ENCODE measurements around the gene SLC38A4.

SLC38A4 gene

GRCh38 chr12:46785382-46785781, 40.4 kb downstream of the SLC38A4 start:
- no peak overlapping the region for H3K9ac ChIP-seq (ENCODE audit: low read length)
- H3K27ac ChIP-seq (ENCODE audit: low read length): no peak overlapping the region

GRCh38 chr12:46783871-46784270, 41.9 kb downstream of the SLC38A4 start:
- H3K4me2 ChIP-seq (ENCODE audit: low read length): no peak overlapping the region
- no peaks in the 10 kb centered on the region for H3K4me1 ChIP-seq (ENCODE audit: low read length)
- H4K20me1 ChIP-seq (ENCODE audit: insufficient read depth, low read length): no peaks in the 10 kb centered on the region
- no peak overlapping the region for H3K4me3 ChIP-seq (ENCODE audit: low read length)
- H3K79me2 ChIP-seq (ENCODE audit: low read length): no peaks in the 10 kb centered on the region
- no peaks in the 10 kb centered on the region for H3K36me3 ChIP-seq (replicated peaks; ENCODE audit: low read depth, low read length)
- TF ChIP-seq EZH2phosphoT487 (IDR thresholded peaks at IDR 0.05; ENCODE audit: low read depth): no peak
- no peak for TF ChIP-seq CTCF (IDR thresholded peaks at IDR 0.05; ENCODE audit: low read depth, low read length)
- no peaks in the 10 kb centered on the region for H3K9me3 ChIP-seq (ENCODE audit: insufficient read depth, low read length)
- H3K9ac ChIP-seq (ENCODE audit: low read length): no peak overlapping the region
- no peak overlapping the region for H2AFZ ChIP-seq (ENCODE audit: low read depth, low read length)
- H3K27me3 ChIP-seq (ENCODE audit: low read depth, low read length): no peaks in the 10 kb centered on the region
- H3K27ac ChIP-seq (ENCODE audit: low read length): no peak overlapping the region

More at GRCh38 chr12:46785382-46785781, 40.4 kb downstream of the SLC38A4 start:
- TF ChIP-seq EZH2phosphoT487 (IDR thresholded peaks at IDR 0.05; ENCODE audit: low read depth): no peak
- TF ChIP-seq CTCF (IDR thresholded peaks at IDR 0.05; ENCODE audit: low read depth, low read length): no peak
- Histone ChIP-seq H3K27me3 (ENCODE audit: low read depth, low read length) (no peaks in the 10 kb centered on the region), H3K79me2 (ENCODE audit: low read length) (no peaks in the 10 kb centered on the region), H3K9me3 (ENCODE audit: insufficient read depth, low read length) (no peaks in the 10 kb centered on the region), H3K36me3 (replicated peaks; ENCODE audit: low read depth, low read length) (no peaks in the 10 kb centered on the region), H2AFZ (ENCODE audit: low read depth, low read length) (no peak overlapping the region), H3K4me2 (ENCODE audit: low read length) (no peak overlapping the region), H4K20me1 (ENCODE audit: insufficient read depth, low read length) (no peaks in the 10 kb centered on the region), H3K4me1 (ENCODE audit: low read length) (no peaks in the 10 kb centered on the region), H3K4me3 (ENCODE audit: low read length) (no peak overlapping the region)

GRCh38 chr12:46779879-46780278, 45.9 kb downstream of the SLC38A4 start:
- Histone ChIP-seq H3K4me1 (ENCODE audit: low read length) (no peaks in the 10 kb centered on the region), H3K4me2 (ENCODE audit: low read length) (no peak overlapping the region), H3K79me2 (ENCODE audit: low read length) (no peaks in the 10 kb centered on the region), H2AFZ (ENCODE audit: low read depth, low read length) (no peak overlapping the region), H4K20me1 (ENCODE audit: insufficient read depth, low read length) (no peaks in the 10 kb centered on the region), H3K9me3 (ENCODE audit: insufficient read depth, low read length) (no peaks in the 10 kb centered on the region), H3K27me3 (ENCODE audit: low read depth, low read length) (no peaks in the 10 kb centered on the region), H3K9ac (ENCODE audit: low read length) (no peak overlapping the region), H3K27ac (ENCODE audit: low read length) (no peak overlapping the region), H3K4me3 (ENCODE audit: low read length) (no peak overlapping the region), H3K36me3 (replicated peaks; ENCODE audit: low read depth, low read length) (no peaks in the 10 kb centered on the region)
- TF ChIP-seq EZH2phosphoT487 (IDR thresholded peaks at IDR 0.05; ENCODE audit: low read depth) (no peak), CTCF (IDR thresholded peaks at IDR 0.05; ENCODE audit: low read depth, low read length) (no peak)

- no peaks in the 10 kb centered on the region for H3K27me3 ChIP-seq (ENCODE audit: low read depth, low read length)
- TF ChIP-seq EZH2phosphoT487 (IDR thresholded peaks at IDR 0.05; ENCODE audit: low read depth) (no peak), CTCF (IDR thresholded peaks at IDR 0.05; ENCODE audit: low read depth, low read length) (no peak)
- H3K79me2 ChIP-seq (ENCODE audit: low read length): no peaks in the 10 kb centered on the region
Observed at GRCh38 chr12:46779063-46779462, 46.7 kb downstream of the SLC38A4 start.

More at GRCh38 chr12:46779063-46779462, 46.7 kb downstream of the SLC38A4 start:
- H3K36me3 ChIP-seq (replicated peaks; ENCODE audit: low read depth, low read length): no peaks in the 10 kb centered on the region
- no peak overlapping the region for H3K4me2 ChIP-seq (ENCODE audit: low read length)
- H3K4me3 ChIP-seq (ENCODE audit: low read length): no peak overlapping the region
- H3K27ac ChIP-seq (ENCODE audit: low read length): no peak overlapping the region
- H3K4me1 ChIP-seq (ENCODE audit: low read length): no peaks in the 10 kb centered on the region
- no peak overlapping the region for H3K9ac ChIP-seq (ENCODE audit: low read length)
- no peak overlapping the region for H2AFZ ChIP-seq (ENCODE audit: low read depth, low read length)
- H3K9me3 ChIP-seq (ENCODE audit: insufficient read depth, low read length): no peaks in the 10 kb centered on the region
- no peaks in the 10 kb centered on the region for H4K20me1 ChIP-seq (ENCODE audit: insufficient read depth, low read length)
